ENCODE measurements around the gene NCK2.
"Not testable (repeated sequence)": the region's sequence is repeated elsewhere in the genome, so short reads cannot be mapped to it uniquely, and the experiment has no call there.

NCK2 gene

GRCh38 chr2:105756865-105757264 is 12.2 kb downstream of the NCK2 start:
- not testable (repeated sequence) for DNase-seq

DNA sequence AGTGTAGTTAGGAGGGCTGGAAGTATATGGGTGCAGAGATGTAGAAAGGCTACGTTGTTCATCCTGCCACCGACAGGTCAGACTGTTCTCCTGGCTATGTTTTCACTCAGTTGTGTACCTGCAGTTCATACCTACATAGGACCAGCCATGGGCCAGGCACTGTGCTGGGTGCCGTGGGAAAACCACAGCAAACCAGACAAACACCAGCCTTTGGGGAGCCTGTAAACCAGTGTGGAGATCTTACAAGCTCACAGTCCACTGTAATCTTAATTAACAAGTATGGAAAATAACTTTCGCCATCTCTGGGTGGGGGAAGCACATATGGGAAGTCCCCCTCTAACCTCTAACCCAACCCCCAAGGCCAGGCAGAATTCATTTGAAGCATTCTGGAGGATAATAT is 12.7 kb downstream of the NCK2 start:
- DNase-seq: no peak

- no peak for DNase-seq
Measured at GRCh38 chr2:105760191-105760590, 15.5 kb downstream of the NCK2 start.

DNA sequence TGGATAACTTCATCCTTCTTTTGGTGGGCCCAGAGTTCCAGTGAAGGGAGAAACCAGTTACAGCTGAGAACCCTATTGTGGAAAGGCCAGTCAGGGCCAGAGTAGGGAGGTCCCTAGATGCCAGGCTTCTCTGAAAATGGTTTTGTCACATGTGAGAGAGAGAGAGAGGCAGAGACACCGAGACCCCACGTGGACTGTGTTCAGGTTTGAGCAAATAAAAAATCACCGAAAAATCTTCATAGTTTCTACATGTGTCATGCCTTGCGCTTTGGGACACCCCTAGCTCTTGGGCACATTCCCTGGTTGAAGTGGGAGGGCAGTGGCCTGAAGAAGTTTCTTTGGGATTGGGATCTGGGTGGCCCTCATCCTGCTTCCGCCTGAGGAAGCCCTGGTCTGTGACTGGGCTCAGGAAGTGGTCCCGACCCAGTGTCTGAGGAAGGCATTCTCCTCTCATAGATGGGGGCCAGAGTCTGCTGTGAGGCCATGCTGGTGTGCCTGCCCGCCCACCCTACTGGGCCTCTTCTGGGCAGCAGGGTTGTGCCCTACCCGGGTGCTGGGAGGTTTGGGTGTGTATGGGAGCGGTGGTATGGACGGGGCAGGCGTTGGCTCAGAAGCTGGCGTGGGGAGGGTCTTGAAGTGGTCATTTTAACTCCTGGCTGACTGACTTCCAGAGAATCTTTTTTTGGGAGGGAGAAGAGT is 16.1 kb downstream of the NCK2 start:
- no peak for DNase-seq

DNA sequence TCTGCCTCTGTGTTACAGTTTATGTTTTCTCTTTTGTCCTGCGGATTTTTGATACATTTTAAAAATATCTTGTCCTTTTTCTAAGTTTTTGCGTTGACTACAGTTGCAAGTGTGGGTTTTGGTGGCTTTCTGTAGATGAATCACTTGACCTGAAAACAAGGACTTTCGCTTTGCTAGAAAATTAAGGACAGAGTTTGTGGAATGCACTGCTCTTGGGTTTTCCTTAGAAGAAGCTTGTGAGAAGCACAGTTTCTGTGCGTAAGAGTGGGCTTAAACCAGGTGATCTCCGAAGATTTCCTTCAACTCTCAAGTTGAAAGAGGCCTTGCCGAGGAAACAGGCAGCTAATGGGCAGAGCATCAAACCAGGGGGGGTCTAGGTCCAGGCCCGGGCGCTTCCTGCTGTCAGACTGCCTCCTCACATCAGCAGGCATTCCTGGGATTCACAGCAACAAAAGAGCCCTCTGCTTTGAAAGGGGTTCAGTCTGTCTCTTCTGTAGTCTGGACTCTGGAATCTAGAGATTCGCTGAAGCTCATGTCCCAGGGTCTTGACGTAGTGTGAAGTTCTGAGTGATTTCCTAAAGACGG is 17.3 kb downstream of the NCK2 start:
- no peak for DNase-seq

- no peak for DNase-seq
Measured at GRCh38 chr2:105763076-105763475, 18.4 kb downstream of the NCK2 start.

GRCh38 chr2:105764059-105764458 is 19.3 kb downstream of the NCK2 start:
- DNase-seq: no peak

DNA sequence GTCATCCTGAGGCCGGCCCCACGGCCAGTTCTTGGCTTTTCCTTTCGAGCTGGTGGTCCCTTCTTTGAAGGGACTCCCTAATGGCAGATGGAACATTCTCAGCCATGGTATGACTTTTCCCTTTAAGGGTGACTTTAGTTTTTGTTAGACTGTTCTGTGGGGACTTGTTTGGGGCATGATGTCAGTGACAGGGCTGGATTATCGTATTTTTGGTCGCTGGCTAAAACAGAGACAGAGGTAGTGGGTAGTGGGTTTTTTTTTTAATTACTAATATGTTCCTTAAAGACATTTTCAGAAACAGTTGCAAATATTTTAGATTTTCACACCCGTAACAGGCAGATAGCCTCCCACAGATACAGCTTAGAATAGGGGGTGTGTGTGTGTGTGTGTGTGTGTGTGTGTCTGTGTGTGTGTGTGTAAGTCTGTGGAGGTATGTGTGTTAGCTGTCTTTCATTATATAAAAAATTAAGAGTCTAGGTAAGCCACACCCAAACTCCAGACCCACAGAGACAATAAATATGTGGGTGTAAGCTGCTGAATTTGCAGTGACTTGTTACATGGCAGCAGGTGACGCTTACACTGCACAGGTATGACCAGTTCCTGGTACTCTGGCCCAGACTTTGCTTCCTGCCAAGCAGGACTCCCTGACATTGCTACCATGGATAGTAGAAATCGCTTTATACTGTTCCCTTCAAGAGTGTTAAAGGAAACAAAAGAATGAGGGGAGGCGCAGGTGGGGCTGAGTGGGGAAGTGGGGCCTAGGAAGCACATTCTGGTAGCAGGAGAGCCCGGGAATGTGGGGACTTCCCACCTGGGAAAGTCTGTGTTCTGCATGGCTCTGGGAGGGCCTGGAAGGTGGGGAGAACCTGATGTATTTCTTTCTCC is 20.9 kb downstream of the NCK2 start:
- DNase-seq: no peak

DNA sequence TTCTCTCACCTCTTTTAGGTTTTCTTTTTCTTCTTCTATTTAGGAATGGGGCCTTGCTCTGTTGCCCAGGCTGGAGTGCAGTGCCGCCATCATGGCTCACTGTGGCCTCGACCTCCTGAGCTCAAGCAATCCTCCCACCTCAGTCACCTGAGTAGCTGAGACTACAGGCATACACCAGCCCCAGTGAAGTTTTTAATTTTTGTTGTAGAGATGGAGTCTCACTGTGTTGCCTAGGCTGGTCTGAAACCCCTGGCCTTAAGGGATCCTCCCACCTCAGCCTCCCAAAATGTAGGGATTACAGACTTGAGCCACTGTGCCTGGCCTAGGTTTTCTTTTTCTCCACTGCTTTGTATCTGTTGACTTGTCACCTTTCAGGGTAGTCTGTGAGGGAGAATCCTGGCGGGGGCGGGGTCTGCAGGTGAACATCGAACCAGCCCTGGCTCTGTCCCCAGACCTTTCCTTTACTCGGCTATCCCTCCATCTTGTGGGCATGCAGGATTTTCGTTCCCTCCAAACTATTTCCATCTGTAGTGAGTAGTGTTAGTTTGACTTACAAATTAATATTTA is 21.7 kb downstream of the NCK2 start:
- no peak for DNase-seq

DNA sequence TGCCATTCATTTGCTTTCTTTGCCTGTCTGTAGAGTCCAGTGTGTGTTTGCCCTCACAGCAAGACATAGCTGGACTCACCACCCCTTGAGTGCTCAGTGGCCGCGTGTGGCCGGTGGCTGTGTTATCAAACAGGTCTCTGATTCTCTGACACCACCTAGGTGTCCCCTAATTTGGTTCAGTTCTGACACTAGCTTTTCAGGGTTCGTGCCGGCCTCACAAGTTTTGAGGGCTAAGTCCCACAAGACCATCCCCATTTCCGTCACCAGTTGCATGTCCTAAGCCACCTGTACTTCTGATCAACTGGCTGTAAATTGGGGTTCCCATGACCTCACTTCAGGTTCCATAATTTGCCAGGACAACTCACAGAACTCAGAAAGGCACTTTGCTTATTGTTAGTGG is 23.5 kb downstream of the NCK2 start:
- DNase-seq: no peak

- no peak for DNase-seq
Measured at GRCh38 chr2:105768961-105769452, 24.3 kb downstream of the NCK2 start.

DNA sequence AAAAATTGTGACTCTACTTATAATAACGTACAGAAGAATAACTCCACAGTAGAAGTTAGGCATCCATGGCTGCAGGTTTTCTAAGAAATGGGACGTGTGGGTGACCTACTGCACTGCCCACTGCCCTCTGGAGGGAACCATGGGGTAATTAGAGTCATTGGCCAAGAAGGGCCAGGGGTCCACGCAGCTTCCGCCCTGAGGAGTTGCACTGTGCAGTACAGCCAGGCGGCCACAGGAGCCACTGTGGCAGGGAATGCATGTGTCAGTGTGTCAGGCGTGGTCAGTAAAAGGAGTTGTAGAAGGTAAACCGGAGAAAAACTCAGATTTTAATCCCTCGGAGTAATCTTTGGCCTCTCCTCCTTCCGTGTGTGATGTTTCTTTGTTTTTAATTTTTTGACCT is 24.8 kb downstream of the NCK2 start:
- DNase-seq: no peak

DNA sequence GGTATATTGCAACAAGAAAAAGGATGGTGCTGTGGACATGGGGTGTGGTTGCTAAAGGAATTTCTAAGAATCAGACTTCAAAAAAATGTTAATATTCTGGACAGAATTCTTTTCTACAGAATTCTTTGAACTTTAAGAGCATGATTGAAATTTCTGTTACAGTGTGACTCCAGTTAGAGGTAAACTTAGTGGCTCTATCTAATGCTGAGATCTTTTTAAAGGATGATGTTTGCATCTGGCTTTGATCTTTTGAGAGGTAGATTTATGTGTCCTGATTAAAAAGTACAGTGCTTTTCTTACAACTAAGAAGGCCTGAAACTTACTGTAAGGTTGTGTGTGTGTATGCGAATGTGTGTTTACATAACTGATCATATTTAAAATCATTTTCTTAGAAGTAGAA is 25.4 kb downstream of the NCK2 start:
- no peak for DNase-seq

GRCh38 chr2:105771291-105771690 is 26.6 kb downstream of the NCK2 start:
- DNase-seq: not testable (repeated sequence)

DNA sequence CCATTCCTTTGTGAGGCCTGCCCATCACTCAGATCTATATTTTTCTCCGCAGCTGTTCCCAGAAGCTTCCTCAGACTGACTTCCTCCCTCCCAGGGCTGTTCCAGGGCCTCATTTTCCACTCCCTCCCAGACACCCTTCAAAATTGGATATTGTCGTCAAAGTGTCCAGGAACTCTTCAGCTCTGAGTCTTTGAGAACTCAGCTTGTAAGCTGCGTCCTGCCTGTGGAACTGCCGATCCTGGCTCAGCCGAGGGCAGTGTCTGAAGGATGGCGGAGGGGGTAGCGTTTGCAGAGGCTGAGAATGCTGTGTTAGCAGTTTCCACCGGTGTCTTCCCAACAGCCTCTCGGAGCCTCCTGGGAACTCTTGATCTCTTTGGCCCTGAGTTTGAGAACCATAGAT is 27.1 kb downstream of the NCK2 start:
- no peak for DNase-seq

DNA sequence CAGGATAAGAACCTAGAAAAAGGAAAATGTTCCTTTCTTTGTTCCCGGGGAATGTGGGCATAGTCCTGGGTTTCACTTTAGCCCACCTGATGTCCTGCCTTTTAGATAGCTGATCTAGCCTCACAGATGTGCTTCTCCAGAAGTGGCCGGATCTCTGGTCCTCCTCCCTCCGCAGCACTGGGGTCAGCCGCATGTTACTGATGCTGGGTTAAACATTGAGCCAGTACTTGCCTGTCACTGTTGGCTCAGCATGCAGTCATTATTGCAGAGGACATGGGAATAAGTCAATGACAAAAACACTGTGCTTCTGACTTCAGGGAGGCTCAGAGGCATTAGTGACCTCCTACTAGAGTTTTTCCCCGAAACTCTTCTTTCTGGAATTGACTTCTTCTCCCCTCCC is 27.6 kb downstream of the NCK2 start:
- DNase-seq: no peak

DNA sequence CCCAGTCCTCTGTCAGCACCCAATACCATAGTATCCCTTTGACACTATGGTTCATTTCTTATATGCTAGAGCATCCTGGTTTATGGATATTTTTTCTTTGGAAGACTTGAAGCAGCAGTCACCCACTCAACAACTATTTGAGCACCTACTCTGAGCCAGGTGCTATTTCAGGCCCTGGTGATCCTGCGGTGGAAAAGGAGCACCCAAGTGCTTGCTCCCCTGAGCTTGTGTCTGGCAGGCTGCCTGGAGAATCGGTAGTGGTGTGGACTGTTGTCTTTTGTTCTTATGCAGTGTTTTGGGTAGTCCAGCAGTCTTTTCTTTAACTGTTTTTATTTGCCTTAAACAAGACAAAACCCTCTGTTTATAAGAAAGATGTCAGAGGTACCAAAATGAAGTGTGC is 28.9 kb downstream of the NCK2 start:
- DNase-seq: peak; percentile 58

DNA sequence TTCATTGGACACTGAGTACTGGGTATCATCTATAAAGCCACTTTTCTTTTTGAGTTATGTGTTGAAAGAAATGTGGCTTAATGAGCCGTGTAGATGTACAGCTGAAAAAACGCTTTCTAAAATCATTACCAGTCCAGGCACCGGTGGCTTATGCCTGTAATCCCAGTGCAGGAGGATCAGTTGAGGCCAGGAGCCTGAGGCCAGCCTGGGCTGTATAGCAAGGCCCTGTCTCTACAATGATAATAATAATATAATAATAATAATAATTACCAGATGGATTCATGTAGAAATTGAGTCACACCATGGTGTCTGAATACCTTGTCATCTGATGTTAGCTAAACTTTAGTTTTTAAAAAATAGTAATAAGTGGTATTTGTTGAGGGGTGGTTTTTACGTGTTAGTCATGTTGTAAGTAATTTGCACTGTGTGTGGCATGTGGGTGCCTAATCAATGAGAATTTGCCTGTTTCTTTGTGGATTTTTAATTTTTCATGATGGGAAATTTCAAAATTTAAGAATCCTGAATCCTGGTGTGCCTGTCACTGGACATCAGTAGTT is 30.1 kb downstream of the NCK2 start:
- no peak for DNase-seq

- DNase-seq: peak; percentile 72
Measured at GRCh38 chr2:105775809-105776559, 31.3 kb downstream of the NCK2 start.

- DNase-seq: no peak
Measured at GRCh38 chr2:105776560-105776928, 31.8 kb downstream of the NCK2 start.

- DNase-seq: no peak
Measured at GRCh38 chr2:105777031-105777482, 32.3 kb downstream of the NCK2 start.

- no peak for DNase-seq
Measured at GRCh38 chr2:105777506-105778055, 32.9 kb downstream of the NCK2 start.

All from NCI-H1105 treated with DMSO at 0.1 percent for 48 hours (cell line).